Activated CD4-positive, alpha-beta T cell treated with anti-CD3 and anti-CD28 coated beads for 1 hour (primary cell): ENCODE data around the gene HYI.
"Not testable (repeated sequence)": the region's sequence is repeated elsewhere in the genome, so short reads cannot be mapped to it uniquely, and the experiment has no call there.

Source experiments
- DNase-seq: peaks from one replicate; pipeline ENCODE4 v3.0.0-alpha.2; 2020

The HYI gene

DNA sequence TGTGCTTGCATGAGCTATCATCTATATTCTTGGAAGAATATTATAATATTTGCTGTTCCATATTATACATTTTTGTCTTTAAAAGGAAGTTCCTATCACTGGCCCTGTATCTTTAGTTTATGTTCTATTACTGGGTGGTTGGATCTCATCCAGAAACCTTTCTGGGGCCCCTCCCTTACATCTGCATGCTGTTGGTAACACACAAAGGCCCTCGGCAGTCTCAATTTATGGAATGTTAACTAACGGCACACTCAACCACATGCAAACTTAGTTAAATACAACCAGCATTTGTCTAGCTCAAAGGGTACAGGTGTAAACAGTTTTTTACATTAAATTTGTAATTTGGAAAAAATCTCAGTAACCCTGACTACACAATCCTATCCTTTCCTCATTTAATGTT lies 9.7 kb upstream of the HYI start:
- no peak for DNase-seq

- DNase-seq, result no peak
Observed at GRCh38 chr1:43460988-43461693, 7.4 kb upstream of the HYI start.

GRCh38 chr1:43458379-43458778 lies 4.6 kb upstream of the HYI start:
- DNase-seq, result not testable (repeated sequence)

GRCh38 chr1:43455213-43455889 lies 1.6 kb upstream of the HYI start:
- no peak for DNase-seq

GRCh38 chr1:43454270-43455011 lies 710 bp upstream of the HYI start:
- no peak for DNase-seq

DNA sequence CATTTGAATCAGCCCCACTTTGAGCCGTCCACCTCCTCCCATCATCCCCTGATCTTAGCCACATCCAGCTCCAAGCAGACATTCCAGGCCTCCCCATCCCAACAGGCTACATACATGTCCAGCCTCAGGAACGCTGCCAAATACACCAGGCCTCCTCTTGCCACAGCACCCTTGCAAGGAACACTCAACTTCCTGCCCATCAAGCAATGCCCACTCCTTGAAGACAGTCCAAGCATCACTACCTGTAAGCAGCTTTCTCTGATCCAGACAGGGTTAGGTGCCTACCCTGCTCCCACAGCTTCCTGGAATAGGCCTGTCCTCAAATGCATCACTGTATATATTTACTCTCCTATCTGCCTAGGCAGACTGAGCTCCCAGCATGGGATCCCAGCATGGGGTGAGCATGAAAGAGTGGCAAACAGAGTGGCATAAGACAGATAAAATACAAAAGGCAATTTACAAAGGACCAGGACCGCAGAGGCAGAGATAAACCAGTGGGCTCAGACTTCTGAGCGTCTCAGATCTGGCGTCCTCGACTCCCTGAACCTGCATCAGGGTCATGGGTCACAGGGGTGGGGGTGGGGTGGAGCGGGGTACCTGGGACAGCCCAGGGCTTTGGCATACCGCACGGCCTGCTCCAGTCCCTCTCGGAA lies 816 bp downstream of the HYI start:
- DNase-seq, result no peak

DNA sequence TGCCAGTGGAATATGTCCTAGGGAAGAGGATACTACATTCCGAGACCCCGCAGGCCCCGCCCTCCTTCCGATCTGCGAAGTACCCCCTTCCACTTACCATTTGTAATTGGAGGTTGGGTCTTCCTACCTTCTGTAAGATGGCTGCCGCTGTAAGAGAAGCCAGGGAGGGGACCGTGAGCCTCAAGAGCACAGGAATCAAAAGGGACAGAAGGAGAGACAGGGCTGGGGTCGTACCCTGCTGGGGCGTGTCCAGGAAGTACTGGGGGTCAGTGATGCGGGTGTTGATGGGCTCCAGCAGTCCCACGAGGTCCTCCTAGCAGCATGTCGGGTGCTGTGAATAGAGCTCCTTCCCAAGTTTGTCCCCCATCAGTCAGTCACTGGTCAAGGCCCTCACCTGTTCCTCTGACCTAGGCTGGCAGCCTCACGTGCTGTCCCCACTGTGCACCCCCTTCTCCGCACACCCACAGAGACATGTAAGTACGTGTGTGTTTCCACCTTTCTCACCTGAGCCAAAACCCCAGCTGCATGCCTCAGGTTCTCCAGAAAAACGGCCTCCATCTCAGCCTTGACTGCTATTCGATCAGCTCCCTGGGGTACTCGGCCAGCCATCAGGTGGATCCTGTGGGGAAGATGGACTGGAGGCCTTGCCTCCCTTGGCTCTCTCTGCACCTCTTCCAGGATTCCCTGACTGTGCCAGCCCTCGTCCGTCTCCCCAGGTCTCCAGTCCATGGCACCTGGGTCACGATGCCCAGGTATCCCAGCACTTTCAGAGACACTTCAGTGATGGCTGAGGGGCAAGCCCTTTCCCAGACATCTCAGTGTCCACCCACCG lies 1.8 kb downstream of the HYI start:
- no peak for DNase-seq

GRCh38 chr1:43451157-43451591 lies 2.6 kb downstream of the HYI start:
- DNase-seq, result no peak

DNA sequence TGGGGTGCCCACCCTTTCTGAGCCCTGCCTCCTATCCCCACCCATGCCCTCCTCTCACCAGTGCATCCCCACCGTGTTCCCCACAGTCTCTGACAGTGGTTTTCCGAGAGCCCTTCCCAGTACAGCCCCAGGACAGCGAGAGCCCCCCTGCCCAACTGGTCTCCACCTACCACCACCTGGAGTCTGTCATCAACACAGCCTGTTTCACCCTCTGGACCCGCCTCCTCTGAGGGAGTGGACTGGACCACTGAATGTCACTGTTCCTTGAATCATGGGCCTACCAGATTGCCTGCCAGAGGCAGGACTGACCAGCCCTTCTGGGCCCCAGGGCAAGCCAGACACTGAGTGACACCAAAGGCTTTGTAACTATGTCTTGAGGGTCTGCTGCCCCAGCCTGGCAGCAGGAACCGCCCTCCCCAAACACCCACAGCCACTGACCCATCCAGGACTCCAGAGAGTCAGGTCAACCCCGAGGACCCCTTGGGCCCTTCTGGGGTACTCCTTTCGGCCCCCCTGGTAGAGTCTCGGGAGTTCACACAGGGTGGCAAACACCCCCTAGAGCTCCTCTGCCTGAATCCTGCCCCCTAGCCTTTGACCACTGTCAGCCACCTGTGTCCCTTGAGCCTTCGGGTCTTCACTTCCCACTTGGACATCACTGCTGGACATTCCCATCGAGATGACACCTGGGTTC lies 3.3 kb downstream of the HYI start:
- no peak for DNase-seq

DNA sequence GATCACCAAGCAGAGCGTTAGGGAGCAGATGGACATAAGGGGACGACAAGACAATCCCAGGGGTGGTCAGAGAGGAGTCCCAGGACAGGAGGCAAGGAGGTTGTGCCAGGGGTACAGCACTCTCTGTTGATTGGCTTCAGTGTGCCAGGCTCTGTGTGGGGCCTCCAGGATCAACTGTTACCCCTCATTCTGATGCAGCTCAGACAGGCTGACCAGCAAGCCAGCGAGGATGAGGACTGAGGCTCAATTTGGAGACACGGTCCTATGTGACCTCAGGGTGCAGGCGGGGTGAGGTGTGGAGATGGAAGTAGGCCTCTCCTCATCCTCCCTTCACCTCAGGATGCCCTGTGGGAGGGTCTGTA lies 4.0 kb downstream of the HYI start:
- no peak for DNase-seq

- DNase-seq, result no peak
Observed at GRCh38 chr1:43448955-43449707, 4.6 kb downstream of the HYI start.

- DNase-seq, result no peak
Observed at GRCh38 chr1:43447891-43448708, 5.6 kb downstream of the HYI start.

- no peak for DNase-seq
Observed at GRCh38 chr1:43446881-43447835, 6.6 kb downstream of the HYI start.

DNA sequence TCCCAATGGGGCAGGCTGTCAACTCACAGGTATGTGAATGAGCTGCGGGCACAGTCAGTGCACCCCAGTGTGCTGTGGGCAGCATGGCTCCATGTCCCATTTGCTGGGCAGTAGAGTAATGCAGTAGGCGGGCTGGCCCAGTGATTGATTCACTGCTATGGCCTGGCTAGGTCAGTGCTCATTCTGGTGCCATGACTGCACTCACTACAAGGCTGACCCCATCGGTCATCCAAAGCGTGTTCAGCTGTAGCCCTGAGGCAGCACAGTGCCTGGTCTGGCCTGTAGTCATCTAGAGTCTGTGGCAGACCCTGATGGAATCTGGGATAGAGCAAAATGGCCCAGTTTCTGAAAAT lies 7.4 kb downstream of the HYI start:
- no peak for DNase-seq

GRCh38 chr1:43445606-43446387 lies 7.9 kb downstream of the HYI start:
- DNase-seq, result no peak

GRCh38 chr1:43444836-43445235 lies 8.9 kb downstream of the HYI start:
- DNase-seq, result no peak

DNA sequence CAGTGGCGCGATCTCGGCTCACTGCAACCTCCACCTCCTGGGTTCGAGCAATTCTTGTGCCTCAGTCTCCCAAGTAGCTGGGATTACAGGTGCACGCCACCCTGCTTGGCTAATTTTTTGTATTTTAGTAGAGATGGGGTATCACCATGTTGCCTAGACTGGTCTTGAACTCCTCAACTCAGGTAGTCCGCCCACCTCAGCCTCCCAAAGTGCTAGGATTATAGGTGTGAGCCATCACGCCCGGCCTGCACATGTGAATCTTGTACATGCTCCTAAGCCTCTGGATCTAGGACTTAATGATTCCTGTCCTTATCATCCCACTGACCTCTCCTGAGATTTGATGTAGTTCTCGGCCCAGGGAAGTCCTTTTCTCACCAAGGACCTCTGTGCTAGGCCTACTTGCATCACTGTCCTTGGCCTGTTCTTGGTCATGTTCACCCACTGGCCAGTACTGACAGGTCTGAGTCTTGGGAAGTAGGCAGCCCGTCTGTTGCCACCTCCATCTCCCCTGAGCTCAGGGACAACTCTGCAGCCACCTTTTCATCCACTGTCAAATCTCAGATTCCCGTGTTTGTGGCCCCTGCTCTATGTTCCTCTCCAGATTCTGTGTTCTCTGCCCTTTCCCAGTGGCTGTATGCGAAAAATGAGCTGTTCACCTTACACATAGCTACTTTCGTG lies 9.4 kb downstream of the HYI start:
- DNase-seq, result no peak
